Bronchial epithelial cell (primary cell): ENCODE measurements around the gene RPL21. TPM values are rescaled to one million over a fixed set of nuclear protein-coding genes. Genes with fewer than 3 reads are reported as not detected.

Source experiments
- DNase-seq: peaks from one replicate; pipeline ENCODE4 v3.0.0-alpha.2; 2010; ENCODE audit warnings: low read depth
- FAIRE-seq: peaks from 2 replicates; lab custom pipeline; 2011; peaks lifted over from hg19 to GRCh38; lab: Jason Lieb, UNC
- H3K27me3 ChIP-seq: 2 replicates; pipeline ENCODE4 v1.5.1; 2011; ENCODE audit warnings: low read length; ENCODE audit not compliant: control insufficient read depth, insufficient read depth
- H3K36me3 ChIP-seq: 2 replicates; pipeline ENCODE4 v1.5.1; 2011; ENCODE audit warnings: low read length; ENCODE audit not compliant: control insufficient read depth, insufficient read depth
- H3K4me3 ChIP-seq: 2 replicates; pipeline ENCODE4 v1.5.1; 2011; ENCODE audit warnings: mild to moderate bottlenecking, low read depth, low read length, control low read depth
- CTCF ChIP-seq: IDR thresholded peaks from 2 replicates; pipeline ENCODE4 v1.5.1; 2011; ENCODE audit warnings: mild to moderate bottlenecking, moderate library complexity, low read length, control low read depth, inconsistent platforms; ENCODE audit not compliant: insufficient read depth, severe bottlenecking
- total RNA-seq: library from RNA; depleted of rRNA; stranded (reverse); fragments of >200 nt; gene quantifications from 2 replicates; pipeline ENCODE4 v1.2.1, GENCODE V29; 2014

RPL21 gene
- total RNA-seq, 1 donor from 2014 or later, result 967 TPM

- TF ChIP-seq CTCF, result no peak
- FAIRE-seq (no peak), DNase-seq (no peak)
- Histone ChIP-seq H3K27me3 (no peaks in the 10 kb centered on the region), H3K4me3 (no peak overlapping the region), H3K36me3 (no peaks in the 10 kb centered on the region)
Measured at GRCh38 chr13:27229642-27230041, 21.7 kb upstream of the RPL21 start.

- no peak for FAIRE-seq
- DNase-seq, result no peak
- H3K36me3 ChIP-seq, result no peaks in the 10 kb centered on the region
- H3K4me3 ChIP-seq, result no peak overlapping the region
- no peak for TF ChIP-seq CTCF
- no peaks in the 10 kb centered on the region for H3K27me3 ChIP-seq
Measured at GRCh38 chr13:27233964-27234363, 17.4 kb upstream of the RPL21 start.

- DNase-seq (no peak), FAIRE-seq (no peak)
- no peak for TF ChIP-seq CTCF
- H3K4me3 ChIP-seq, result no peak overlapping the region
- H3K36me3 ChIP-seq, result no peaks in the 10 kb centered on the region
- H3K27me3 ChIP-seq, result no peaks in the 10 kb centered on the region
Measured at GRCh38 chr13:27236478-27236877, 14.9 kb upstream of the RPL21 start.

GRCh38 chr13:27242702-27243101 is 8.7 kb upstream of the RPL21 start:
- TF ChIP-seq CTCF, result no peak
- no peak for FAIRE-seq
- Histone ChIP-seq H3K27me3 (no peaks in the 10 kb centered on the region), H3K4me3 (no peak overlapping the region), H3K36me3 (no peaks in the 10 kb centered on the region)
- DNase-seq, result peak; percentile 31

- no peak for FAIRE-seq
Measured at GRCh38 chr13:27245610-27246009, 5.7 kb upstream of the RPL21 start.

More at GRCh38 chr13:27245610-27246009, 5.7 kb upstream of the RPL21 start:
- no peak for TF ChIP-seq CTCF
- no peak for DNase-seq
- Histone ChIP-seq H3K27me3 (no peaks in the 10 kb centered on the region), H3K36me3 (no peaks in the 10 kb centered on the region), H3K4me3 (no peak overlapping the region)
